ENCODE data around the gene CDC42BPG. TPM values are rescaled to one million over a fixed set of nuclear protein-coding genes. Genes with fewer than 3 reads are reported as not detected.

Gene CDC42BPG
- total RNA-seq, 1 donor from 2014 or later: 0.05 TPM

DNA sequence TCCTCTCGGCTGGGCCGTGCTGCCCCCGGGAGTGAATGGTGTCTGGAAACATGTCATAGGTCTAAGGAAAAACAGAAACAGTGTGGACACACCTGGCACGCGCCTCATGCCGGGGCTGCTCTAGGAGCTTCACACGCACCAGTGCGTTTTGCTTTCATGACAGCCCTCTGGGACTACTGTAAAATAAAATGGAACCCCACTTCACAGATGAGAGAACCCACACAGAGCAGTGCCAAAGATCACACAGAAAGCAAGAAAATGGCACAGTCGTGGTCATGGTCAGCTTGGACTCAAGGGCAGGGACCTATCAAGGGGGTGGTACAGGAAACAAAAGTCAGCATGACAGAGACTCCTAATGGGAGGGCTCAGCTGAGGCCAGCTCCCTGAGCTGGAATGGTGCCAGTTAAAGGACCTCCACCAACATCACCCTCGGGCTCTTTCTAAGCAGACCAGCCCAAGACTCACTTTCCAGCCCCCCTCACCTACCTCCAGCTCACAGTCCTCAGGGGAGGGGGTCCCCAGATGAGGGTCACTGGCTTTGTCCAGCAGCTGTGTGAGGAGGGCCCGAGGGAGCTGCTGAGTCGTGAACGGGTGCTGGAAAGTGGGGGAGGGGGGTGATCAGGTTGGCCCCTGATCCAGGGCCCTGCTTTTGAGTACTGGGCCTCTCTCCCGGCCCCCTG lies 44.7 kb downstream of the CDC42BPG start:
- peaks cover 20% of the 10 kb centered on the region for H3K36me3 Mint-ChIP-seq (ENCODE audit: low read depth)
- H3K27ac Mint-ChIP-seq: no peak overlapping the region
- no peak for DNase-seq
- intact Hi-C loops (cut with micrococcal nuclease): no loop called here
- H3K27me3 Mint-ChIP-seq: no peaks in the 10 kb centered on the region
- no peaks in the 10 kb centered on the region for H3K9me3 Mint-ChIP-seq
- H3K4me1 Mint-ChIP-seq: peaks cover 16% of the 10 kb centered on the region
- H3K4me3 Mint-ChIP-seq: no peak overlapping the region

DNA sequence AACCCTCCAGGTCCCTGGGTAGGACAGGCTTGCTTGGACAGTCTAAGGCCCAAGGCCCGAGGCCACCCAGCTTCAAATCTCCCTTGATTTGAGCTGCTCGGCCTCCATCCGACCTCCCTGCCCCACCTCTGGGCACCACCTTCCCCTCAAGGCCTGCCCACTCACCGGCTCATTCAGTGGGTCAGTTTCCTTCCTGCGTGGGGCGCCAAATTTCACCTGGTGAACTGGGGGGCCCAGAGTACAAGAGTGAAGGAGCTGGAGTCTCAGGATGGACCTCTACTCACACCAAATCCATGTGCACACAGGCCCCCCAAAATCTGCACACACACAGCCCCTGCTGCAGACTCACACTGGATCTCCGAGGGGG lies 45.2 kb downstream of the CDC42BPG start:
- Mint-ChIP-seq H3K9me3 (no peaks in the 10 kb centered on the region), H3K4me1 (peaks cover 20% of the 10 kb centered on the region), H3K36me3 (ENCODE audit: low read depth) (peaks cover 22% of the 10 kb centered on the region), H3K27ac (no peak overlapping the region), H3K4me3 (no peak overlapping the region), H3K27me3 (no peaks in the 10 kb centered on the region)
- intact Hi-C loops (cut with micrococcal nuclease): no loop called here
- DNase-seq: no peak

DNA sequence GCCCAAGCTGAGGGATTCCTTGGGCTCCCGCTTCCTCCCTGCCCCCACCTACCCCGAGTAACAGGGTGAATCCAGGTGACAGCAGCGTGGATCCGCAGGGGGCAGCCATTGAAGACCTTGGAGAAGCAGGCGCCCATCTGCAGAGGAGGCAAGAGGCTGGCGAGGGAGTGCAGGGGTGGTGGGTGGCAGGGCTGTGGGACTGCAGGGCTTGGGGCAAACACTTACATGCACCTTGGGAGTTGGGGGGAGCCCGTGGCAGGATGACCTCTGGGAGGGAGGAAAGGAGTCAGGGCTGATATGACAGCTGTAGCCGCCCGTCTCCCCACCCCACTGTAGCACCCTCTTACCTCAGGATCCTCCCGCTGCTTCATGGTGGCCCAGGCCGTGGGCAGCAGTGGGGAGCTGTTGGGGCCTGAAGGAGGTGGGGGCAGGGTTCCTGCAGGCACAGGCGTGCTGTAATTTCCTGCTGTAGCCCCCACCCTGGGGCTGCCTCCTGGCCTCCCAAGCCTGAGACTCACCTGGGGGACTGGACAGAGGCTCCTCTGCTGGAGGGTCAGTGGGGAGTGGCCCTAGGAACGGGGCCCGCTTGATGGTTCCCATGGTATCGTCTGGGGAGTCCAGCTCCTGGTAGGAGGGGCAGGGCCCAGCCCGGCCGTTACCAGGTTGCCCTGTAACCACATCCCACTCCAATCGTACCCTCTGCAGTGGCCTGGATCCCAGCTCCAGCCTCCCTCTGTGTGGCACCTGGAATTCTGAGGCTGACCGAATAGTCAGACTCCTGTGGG lies 47.5 kb downstream of the CDC42BPG start:
- peaks cover 17% of the 10 kb centered on the region for H3K4me1 Mint-ChIP-seq
- H3K4me3 Mint-ChIP-seq: no peak overlapping the region
- DNase-seq: no peak
- peaks cover 29% of the 10 kb centered on the region for H3K36me3 Mint-ChIP-seq (ENCODE audit: low read depth)
- H3K27me3 Mint-ChIP-seq: no peaks in the 10 kb centered on the region
- no peaks in the 10 kb centered on the region for H3K9me3 Mint-ChIP-seq
- intact Hi-C loops (cut with micrococcal nuclease): no loop called here
- no peak overlapping the region for H3K27ac Mint-ChIP-seq

DNA sequence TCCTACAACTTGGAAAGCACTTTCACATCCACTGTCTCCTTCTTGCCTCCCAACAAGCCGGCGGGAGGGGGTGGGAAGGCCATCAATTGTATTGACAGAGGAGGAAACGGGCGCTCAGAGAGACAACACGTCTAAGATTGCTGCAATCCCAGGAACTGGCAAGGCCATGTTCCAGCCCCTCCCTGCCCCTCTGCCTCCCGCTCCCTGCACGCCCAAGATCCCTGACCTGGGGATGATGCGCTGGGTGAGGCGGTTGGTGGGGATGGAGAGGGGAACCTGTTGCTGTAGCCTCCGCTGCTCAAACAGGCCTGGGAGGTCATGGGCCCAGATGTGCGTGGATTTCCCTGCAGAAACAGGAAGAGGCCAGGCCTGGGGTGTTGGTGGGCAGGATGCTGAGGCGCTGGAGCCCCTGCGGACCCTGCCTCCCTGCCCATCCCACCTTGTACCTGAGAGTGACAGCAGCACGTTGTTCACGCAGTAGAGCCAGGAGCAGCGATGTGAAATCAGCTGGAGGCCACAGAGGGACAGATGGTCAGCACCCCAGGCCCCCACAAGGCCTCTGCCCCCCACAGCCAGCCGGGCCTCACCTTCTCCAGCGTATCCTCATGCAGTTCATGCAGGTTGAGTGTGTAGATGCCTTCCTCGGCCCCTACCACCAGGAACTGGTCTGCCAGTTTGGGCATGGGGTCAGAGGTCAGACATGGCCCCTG lies 48.3 kb downstream of the CDC42BPG start:
- Mint-ChIP-seq H3K27me3 (no peaks in the 10 kb centered on the region), H3K9me3 (no peaks in the 10 kb centered on the region), H3K27ac (no peak overlapping the region), H3K36me3 (ENCODE audit: low read depth) (peaks cover 29% of the 10 kb centered on the region), H3K4me3 (no peak overlapping the region), H3K4me1 (peaks cover 17% of the 10 kb centered on the region)
- DNase-seq: no peak
- intact Hi-C loops (cut with micrococcal nuclease): no loop called here

DNA sequence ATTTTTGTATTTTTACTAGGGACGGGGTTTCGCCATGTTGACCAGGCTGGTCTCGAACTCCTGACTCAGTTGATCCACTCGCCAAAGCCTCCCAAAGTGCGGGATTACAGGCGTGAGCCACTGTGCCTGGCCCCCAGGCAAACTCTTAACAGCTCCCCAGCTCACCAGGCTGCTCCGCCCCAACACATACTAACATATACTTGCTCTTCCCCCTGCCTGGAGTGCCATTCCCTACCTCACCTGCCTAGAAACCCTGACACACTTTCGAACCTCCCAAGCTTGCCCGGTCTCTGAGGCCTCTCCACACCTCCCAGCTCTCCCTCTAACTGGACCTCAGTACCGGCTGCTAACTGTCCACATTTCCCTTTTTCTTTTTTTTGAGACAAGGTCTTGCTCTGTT lies 49.9 kb downstream of the CDC42BPG start:
- Mint-ChIP-seq H3K27me3 (no peaks in the 10 kb centered on the region), H3K9me3 (no peaks in the 10 kb centered on the region), H3K4me3 (no peak overlapping the region), H3K27ac (peak overlapping the region; percentile 48), H3K36me3 (ENCODE audit: low read depth) (peaks cover 31% of the 10 kb centered on the region), H3K4me1 (peaks cover 17% of the 10 kb centered on the region)
- no peak for DNase-seq
- intact Hi-C loops (cut with micrococcal nuclease): no loop called here

DNA sequence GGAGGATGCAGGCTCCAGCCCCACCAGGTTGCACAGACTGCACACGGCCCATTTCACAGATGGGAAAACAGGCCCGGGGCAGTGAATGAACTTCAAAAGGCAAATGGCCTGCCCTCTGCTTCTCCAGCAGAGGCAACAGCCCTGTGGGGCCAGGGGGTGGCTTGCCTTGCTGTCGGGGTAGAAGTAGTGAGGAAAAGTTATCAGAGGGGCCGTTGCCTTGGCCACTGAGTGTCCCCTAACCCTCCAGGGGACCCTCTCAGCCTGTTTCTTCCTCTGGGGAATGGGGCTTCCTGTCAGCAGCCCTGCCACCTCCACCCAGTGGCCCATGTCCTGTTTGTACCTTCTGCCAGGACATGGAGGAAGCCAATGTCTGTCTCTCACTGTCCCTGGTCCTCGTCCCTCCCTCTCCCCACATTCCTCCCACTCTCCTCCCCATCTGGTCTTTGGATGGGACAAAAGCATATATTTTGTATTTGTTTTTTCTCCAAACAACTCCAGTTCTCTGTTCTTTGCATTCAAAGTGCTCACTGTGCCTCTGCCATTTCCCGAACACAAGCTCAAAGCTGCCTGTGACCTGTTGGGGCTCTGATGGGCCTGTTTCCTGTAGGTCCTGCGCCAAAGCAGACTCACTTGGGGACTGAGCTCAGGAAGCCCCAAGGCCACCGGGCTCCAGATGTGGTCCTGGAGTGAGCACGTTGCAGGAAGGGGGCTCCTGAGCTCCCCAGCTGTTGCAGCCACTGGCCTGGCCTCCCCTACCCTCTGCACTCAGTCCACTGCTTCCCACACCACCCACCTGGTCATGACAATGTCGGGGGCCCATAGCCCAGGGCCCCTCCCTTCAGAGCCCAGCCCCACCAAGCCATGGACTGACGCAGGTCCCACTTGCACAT lies 50.9 kb downstream of the CDC42BPG start:
- peaks cover 28% of the 10 kb centered on the region for H3K36me3 Mint-ChIP-seq (ENCODE audit: low read depth)

DNA sequence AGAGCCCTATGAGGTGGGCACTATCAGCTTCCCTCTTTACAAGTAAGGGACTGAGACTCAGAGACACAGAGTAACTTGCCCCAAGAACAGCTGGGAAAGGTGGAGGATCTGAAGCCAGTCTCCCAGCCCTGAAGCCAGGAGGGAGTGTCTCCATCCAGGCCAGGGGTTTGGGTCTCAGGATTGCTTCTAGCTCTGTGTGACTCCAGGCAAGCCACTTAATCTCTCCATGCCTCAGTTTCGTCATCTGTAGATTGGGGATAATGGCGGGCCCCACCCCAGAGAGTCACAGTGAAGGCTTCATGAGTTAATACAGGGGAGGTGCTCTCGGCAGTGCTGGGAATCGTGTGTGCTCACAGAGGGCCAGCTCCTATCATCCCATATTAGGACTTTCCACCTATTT lies 52.0 kb downstream of the CDC42BPG start:
- no peak for DNase-seq
- Mint-ChIP-seq H3K36me3 (ENCODE audit: low read depth) (peaks cover 31% of the 10 kb centered on the region), H3K27me3 (no peaks in the 10 kb centered on the region), H3K4me3 (no peak overlapping the region), H3K4me1 (peaks cover 14% of the 10 kb centered on the region), H3K27ac (no peak overlapping the region), H3K9me3 (no peaks in the 10 kb centered on the region)
- intact Hi-C loops (cut with micrococcal nuclease): no loop called here

More for the DNA sequence above, 50.9 kb downstream of the CDC42BPG start:
- H3K4me3 Mint-ChIP-seq: no peak overlapping the region
- no peaks in the 10 kb centered on the region for H3K9me3 Mint-ChIP-seq
- H3K4me1 Mint-ChIP-seq: peaks cover 14% of the 10 kb centered on the region
- no peak for DNase-seq
- intact Hi-C loops (cut with micrococcal nuclease): no loop called here
- H3K27me3 Mint-ChIP-seq: no peaks in the 10 kb centered on the region
- H3K27ac Mint-ChIP-seq: peak overlapping the region; percentile 76

DNA sequence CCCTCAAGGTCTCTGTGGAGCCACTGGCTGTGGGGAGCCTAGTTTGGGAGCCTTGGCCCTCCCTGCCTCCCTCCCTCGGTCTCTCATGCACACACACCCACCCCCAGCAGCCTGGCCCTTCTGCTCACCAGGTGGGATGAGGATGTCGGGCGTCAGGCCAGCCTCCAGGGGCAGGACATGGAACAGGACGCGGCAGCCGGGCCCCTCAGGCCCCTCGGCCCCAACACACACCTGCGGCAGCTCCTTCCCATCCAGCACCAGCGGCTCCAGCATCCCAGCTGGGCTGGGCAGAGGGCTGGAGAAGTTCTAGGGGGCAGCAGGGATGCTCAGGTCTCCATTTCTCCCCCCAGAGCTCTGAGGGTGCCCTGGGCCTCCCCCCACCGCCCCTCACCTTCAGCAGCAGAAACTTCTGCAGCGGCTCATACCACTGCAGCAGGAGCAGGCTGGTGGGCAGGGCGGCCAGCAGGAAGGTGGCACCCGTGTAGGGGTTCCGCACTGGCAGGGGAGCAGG lies 52.6 kb downstream of the CDC42BPG start:
- Mint-ChIP-seq H3K36me3 (ENCODE audit: low read depth) (peaks cover 31% of the 10 kb centered on the region), H3K27ac (no peak overlapping the region), H3K4me3 (no peak overlapping the region)

DNA sequence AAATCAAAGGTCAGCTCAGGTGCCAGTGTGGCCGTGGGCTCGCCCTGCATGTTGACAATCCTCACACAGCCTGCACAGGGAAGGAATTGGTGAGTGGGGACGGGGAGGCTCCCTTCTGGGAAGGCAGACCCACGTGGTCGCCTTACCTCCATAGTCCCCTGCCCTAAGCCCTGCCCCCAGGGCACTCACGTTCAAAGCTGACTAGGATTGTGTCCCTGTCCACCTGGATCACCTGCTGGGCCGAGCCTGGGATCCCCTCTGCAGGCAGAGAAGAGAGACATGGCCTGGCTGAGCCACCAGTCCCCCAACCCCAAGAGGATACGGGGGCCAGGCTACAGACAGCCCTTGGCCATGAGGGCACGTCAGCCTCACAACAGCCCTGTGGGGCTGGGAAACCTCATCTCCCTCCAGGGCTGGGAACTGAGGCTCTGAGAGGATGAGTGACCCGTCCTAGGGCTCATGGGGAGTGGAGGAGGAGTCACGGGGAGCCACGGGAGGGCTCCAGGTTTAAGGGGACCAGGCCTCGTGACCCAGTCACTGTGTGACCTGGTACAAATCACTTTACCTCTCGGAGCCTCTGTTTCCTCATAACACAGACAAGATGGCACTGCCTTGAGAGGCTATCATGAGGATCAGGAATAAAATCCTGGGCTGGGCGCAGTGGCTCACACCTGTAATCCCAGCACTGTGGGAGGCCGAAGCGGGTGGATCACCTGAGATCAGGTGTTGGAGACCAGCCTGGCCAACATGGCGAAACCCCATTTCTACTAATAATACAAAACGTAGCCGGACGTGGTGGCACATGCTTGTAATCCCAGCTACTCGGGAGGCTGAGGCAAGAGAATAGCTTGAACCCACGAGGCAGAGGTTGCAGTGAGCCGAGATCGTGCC lies 54.0 kb downstream of the CDC42BPG start:
- peaks cover 14% of the 10 kb centered on the region for H3K4me1 Mint-ChIP-seq
- no peak overlapping the region for H3K4me3 Mint-ChIP-seq
- H3K9me3 Mint-ChIP-seq: no peaks in the 10 kb centered on the region
- DNase-seq: no peak
- H3K27me3 Mint-ChIP-seq: no peaks in the 10 kb centered on the region
- intact Hi-C loops (cut with micrococcal nuclease): no loop called here
- H3K27ac Mint-ChIP-seq: no peak overlapping the region
- peaks cover 21% of the 10 kb centered on the region for H3K36me3 Mint-ChIP-seq (ENCODE audit: low read depth)

More for the DNA sequence above, 52.6 kb downstream of the CDC42BPG start:
- Mint-ChIP-seq H3K27me3 (no peaks in the 10 kb centered on the region), H3K4me1 (peaks cover 14% of the 10 kb centered on the region), H3K9me3 (no peaks in the 10 kb centered on the region)
- intact Hi-C loops (cut with micrococcal nuclease): no loop called here
- no peak for DNase-seq

DNA sequence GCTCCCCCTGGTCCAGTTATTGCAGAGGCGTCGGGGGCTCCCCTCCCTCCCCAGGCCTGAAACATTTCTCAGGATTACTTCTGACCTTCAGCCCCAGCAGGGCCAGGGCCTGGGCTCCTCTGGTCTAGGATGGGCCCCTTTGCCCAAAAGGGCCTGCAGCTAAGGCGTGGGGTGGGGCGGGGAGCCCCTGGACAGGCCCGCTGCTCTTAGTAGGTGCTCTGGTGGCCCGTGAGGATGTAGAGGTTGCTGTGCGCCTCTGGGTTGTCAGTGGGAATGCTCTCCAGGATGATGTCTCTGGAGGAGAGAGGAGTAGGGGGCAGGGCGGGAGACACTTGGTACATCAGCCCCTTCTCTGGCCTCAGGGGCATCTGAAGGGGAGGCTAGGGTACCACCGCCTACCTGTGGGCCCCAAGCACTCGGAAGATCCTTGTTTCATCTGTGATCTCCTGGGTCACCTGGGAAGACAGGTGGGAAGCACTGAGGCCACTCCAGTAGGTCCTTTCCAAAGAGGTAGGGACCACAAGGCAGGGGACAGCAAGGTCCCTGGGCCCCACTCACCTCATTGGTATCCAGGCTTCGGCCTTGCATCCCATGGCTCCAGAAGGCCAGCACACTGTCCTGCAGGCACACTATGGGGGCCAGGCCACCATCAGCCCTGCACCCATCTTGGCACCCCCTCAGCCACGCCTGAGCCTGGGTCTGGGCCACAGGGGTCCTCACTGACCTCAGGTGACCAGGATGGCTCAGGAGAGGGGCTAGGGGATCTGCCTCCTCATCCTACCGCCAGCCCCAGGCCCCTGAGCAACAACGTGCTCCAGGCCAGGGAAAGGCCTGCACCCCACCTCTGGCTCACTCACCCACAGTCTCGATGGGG lies 54.9 kb downstream of the CDC42BPG start:
- intact Hi-C loops (cut with micrococcal nuclease): no loop called here
- peaks cover 19% of the 10 kb centered on the region for H3K36me3 Mint-ChIP-seq (ENCODE audit: low read depth)
- H3K4me1 Mint-ChIP-seq: peaks cover 10% of the 10 kb centered on the region
- no peak overlapping the region for H3K4me3 Mint-ChIP-seq
- no peaks in the 10 kb centered on the region for H3K9me3 Mint-ChIP-seq
- DNase-seq: no peak
- H3K27ac Mint-ChIP-seq: no peak overlapping the region
- H3K27me3 Mint-ChIP-seq: no peaks in the 10 kb centered on the region

DNA sequence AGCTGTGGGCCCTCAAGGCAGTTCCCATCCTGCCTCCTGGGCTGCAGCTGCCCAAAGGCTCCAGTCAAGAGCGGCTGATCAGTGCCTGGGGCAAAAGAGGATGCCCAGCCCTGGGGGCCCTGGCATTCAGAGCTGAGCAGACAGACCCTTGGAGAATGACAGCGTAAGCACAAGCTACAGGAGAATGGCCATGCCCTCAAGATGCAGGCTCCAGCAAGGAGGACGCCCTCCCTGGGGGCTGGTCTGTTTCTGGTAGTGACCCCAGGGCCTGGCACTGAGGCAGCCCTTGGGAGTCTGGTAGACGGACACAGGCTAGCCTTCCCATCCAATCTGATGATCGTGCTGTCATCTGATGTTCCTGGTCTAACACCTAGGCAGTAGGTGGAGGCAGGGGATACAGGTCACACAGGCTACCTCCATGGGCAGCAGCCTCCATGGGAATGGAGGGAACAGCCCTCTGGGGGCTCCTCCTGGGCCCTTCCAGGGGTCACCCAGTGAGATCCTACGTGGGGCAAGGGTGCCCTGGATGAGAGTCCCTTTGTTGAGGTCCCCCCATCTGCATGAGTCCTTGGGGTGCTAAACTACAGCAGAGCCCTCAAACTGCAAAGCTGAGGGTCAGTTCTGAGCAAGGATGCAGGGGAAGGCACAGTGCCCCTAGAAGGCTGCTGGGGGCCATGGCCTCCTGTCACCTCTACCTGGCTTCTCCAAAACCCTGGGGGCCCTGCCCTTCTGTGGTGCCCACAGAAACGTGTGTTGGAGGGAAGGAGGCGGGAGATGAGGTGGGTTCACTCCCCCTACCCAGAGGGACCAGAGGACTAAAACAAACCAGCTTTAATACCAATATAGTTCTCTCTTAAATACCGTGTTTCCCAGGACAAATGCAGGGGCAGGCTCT lies 55.9 kb downstream of the CDC42BPG start:
- Mint-ChIP-seq H3K9me3 (no peaks in the 10 kb centered on the region), H3K27ac (no peak overlapping the region), H3K4me3 (no peak overlapping the region), H3K36me3 (ENCODE audit: low read depth) (peaks cover 14% of the 10 kb centered on the region), H3K27me3 (no peaks in the 10 kb centered on the region), H3K4me1 (peaks cover 1% of the 10 kb centered on the region)
- intact Hi-C loops (cut with micrococcal nuclease): no loop called here
- no peak for DNase-seq

Measured in activated CD4-positive, alpha-beta T cell treated with anti-CD3 and anti-CD28 coated beads, Interleukin-2, amount 10 ng/mL, durations not matched to agents 24 days and 14 days (primary cell).